Measurements from ENCODE around the gene WWOX.

WWOX gene

GRCh38 chr16:78452025-78452555 is 352.6 kb downstream of the WWOX start:
- no peaks in the 10 kb centered on the region for H3K9me3 ChIP-seq (ENCODE audit: insufficient read depth, low read length)
- no peak overlapping the region for H3K4me3 ChIP-seq (ENCODE audit: insufficient read length, low read depth)
- H3K27me3 ChIP-seq (ENCODE audit: insufficient read depth, insufficient read length): no peaks in the 10 kb centered on the region
- TF ChIP-seq YY1 (IDR thresholded peaks at IDR 0.05; ENCODE audit: insufficient read depth, insufficient read length): no peak
- no peak for TF ChIP-seq ZNF274 (IDR thresholded peaks at IDR 0.05; ENCODE audit: low read depth, low read length)
- TF ChIP-seq SUZ12 (IDR thresholded peaks at IDR 0.05; ENCODE audit: extremely low read depth, insufficient read depth, insufficient read length): no peak
- H3K36me3 ChIP-seq (ENCODE audit: insufficient read depth, insufficient read length, low read length): no peaks in the 10 kb centered on the region
- H3K4me1 ChIP-seq (ENCODE audit: insufficient read depth, insufficient read length): no peaks in the 10 kb centered on the region
- no peak overlapping the region for H3K9ac ChIP-seq (ENCODE audit: insufficient read length, low read depth)
- no peak for DNase-seq (ENCODE audit: low read depth, low spot score)

- TF ChIP-seq YY1 (IDR thresholded peaks at IDR 0.05; ENCODE audit: insufficient read depth, insufficient read length) (no peak), SUZ12 (IDR thresholded peaks at IDR 0.05; ENCODE audit: extremely low read depth, insufficient read depth, insufficient read length) (no peak), ZNF274 (IDR thresholded peaks at IDR 0.05; ENCODE audit: low read depth, low read length) (no peak)
- Histone ChIP-seq H3K27me3 (ENCODE audit: insufficient read depth, insufficient read length) (no peaks in the 10 kb centered on the region), H3K36me3 (ENCODE audit: insufficient read depth, insufficient read length, low read length) (no peaks in the 10 kb centered on the region), H3K4me3 (ENCODE audit: insufficient read length, low read depth) (no peak overlapping the region), H3K9ac (ENCODE audit: insufficient read length, low read depth) (no peak overlapping the region), H3K9me3 (ENCODE audit: insufficient read depth, low read length) (no peaks in the 10 kb centered on the region), H3K4me1 (ENCODE audit: insufficient read depth, insufficient read length) (no peaks in the 10 kb centered on the region)
- no peak for DNase-seq (ENCODE audit: low read depth, low spot score)
Measured at GRCh38 chr16:78455861-78456260, 356.4 kb downstream of the WWOX start.

GRCh38 chr16:78458588-78458987 is 359.1 kb downstream of the WWOX start:
- no peak overlapping the region for H3K9ac ChIP-seq (ENCODE audit: insufficient read length, low read depth)
- TF ChIP-seq ZNF274 (IDR thresholded peaks at IDR 0.05; ENCODE audit: low read depth, low read length): no peak
- no peak for TF ChIP-seq YY1 (IDR thresholded peaks at IDR 0.05; ENCODE audit: insufficient read depth, insufficient read length)
- TF ChIP-seq SUZ12 (IDR thresholded peaks at IDR 0.05; ENCODE audit: extremely low read depth, insufficient read depth, insufficient read length): no peak
- H3K36me3 ChIP-seq (ENCODE audit: insufficient read depth, insufficient read length, low read length): no peaks in the 10 kb centered on the region
- H3K4me1 ChIP-seq (ENCODE audit: insufficient read depth, insufficient read length): no peaks in the 10 kb centered on the region
- no peak for DNase-seq (ENCODE audit: low read depth, low spot score)
- no peaks in the 10 kb centered on the region for H3K27me3 ChIP-seq (ENCODE audit: insufficient read depth, insufficient read length)
- no peaks in the 10 kb centered on the region for H3K9me3 ChIP-seq (ENCODE audit: insufficient read depth, low read length)
- no peak overlapping the region for H3K4me3 ChIP-seq (ENCODE audit: insufficient read length, low read depth)

GRCh38 chr16:78460428-78460827 is 361.0 kb downstream of the WWOX start:
- DNase-seq (ENCODE audit: low read depth, low spot score): no peak
- Histone ChIP-seq H3K4me3 (ENCODE audit: insufficient read length, low read depth) (no peak overlapping the region), H3K9ac (ENCODE audit: insufficient read length, low read depth) (no peak overlapping the region), H3K4me1 (ENCODE audit: insufficient read depth, insufficient read length) (no peaks in the 10 kb centered on the region), H3K36me3 (ENCODE audit: insufficient read depth, insufficient read length, low read length) (no peaks in the 10 kb centered on the region), H3K27me3 (ENCODE audit: insufficient read depth, insufficient read length) (no peaks in the 10 kb centered on the region), H3K9me3 (ENCODE audit: insufficient read depth, low read length) (no peaks in the 10 kb centered on the region)
- TF ChIP-seq ZNF274 (IDR thresholded peaks at IDR 0.05; ENCODE audit: low read depth, low read length): no peak
- no peak for TF ChIP-seq YY1 (IDR thresholded peaks at IDR 0.05; ENCODE audit: insufficient read depth, insufficient read length)
- no peak for TF ChIP-seq SUZ12 (IDR thresholded peaks at IDR 0.05; ENCODE audit: extremely low read depth, insufficient read depth, insufficient read length)

GRCh38 chr16:78461087-78461486 is 361.6 kb downstream of the WWOX start:
- Histone ChIP-seq H3K36me3 (ENCODE audit: insufficient read depth, insufficient read length, low read length) (no peaks in the 10 kb centered on the region), H3K9ac (ENCODE audit: insufficient read length, low read depth) (no peak overlapping the region), H3K27me3 (ENCODE audit: insufficient read depth, insufficient read length) (no peaks in the 10 kb centered on the region), H3K9me3 (ENCODE audit: insufficient read depth, low read length) (no peaks in the 10 kb centered on the region), H3K4me3 (ENCODE audit: insufficient read length, low read depth) (no peak overlapping the region), H3K4me1 (ENCODE audit: insufficient read depth, insufficient read length) (no peaks in the 10 kb centered on the region)
- no peak for TF ChIP-seq ZNF274 (IDR thresholded peaks at IDR 0.05; ENCODE audit: low read depth, low read length)
- TF ChIP-seq SUZ12 (IDR thresholded peaks at IDR 0.05; ENCODE audit: extremely low read depth, insufficient read depth, insufficient read length): no peak
- TF ChIP-seq YY1 (IDR thresholded peaks at IDR 0.05; ENCODE audit: insufficient read depth, insufficient read length): no peak
- DNase-seq (ENCODE audit: low read depth, low spot score): no peak

- TF ChIP-seq SUZ12 (IDR thresholded peaks at IDR 0.05; ENCODE audit: extremely low read depth, insufficient read depth, insufficient read length): no peak
- no peak for DNase-seq (ENCODE audit: low read depth, low spot score)
- no peak overlapping the region for H3K9ac ChIP-seq (ENCODE audit: insufficient read length, low read depth)
Measured at GRCh38 chr16:78461496-78462287, 362.2 kb downstream of the WWOX start.

GRCh38 chr16:78462288-78463208 is 363.1 kb downstream of the WWOX start:
- no peak overlapping the region for H3K9ac ChIP-seq (ENCODE audit: insufficient read length, low read depth)
- H3K36me3 ChIP-seq (ENCODE audit: insufficient read depth, insufficient read length, low read length): no peaks in the 10 kb centered on the region
- H3K27me3 ChIP-seq (ENCODE audit: insufficient read depth, insufficient read length): no peaks in the 10 kb centered on the region
- no peaks in the 10 kb centered on the region for H3K9me3 ChIP-seq (ENCODE audit: insufficient read depth, low read length)
- H3K4me3 ChIP-seq (ENCODE audit: insufficient read length, low read depth): no peak overlapping the region
- TF ChIP-seq YY1 (IDR thresholded peaks at IDR 0.05; ENCODE audit: insufficient read depth, insufficient read length) (no peak), ZNF274 (IDR thresholded peaks at IDR 0.05; ENCODE audit: low read depth, low read length) (no peak), SUZ12 (IDR thresholded peaks at IDR 0.05; ENCODE audit: extremely low read depth, insufficient read depth, insufficient read length) (no peak)
- no peaks in the 10 kb centered on the region for H3K4me1 ChIP-seq (ENCODE audit: insufficient read depth, insufficient read length)
- no peak for DNase-seq (ENCODE audit: low read depth, low spot score)

More at GRCh38 chr16:78461496-78462287, 362.2 kb downstream of the WWOX start:
- no peaks in the 10 kb centered on the region for H3K36me3 ChIP-seq (ENCODE audit: insufficient read depth, insufficient read length, low read length)
- no peak overlapping the region for H3K4me3 ChIP-seq (ENCODE audit: insufficient read length, low read depth)
- no peaks in the 10 kb centered on the region for H3K4me1 ChIP-seq (ENCODE audit: insufficient read depth, insufficient read length)
- no peaks in the 10 kb centered on the region for H3K27me3 ChIP-seq (ENCODE audit: insufficient read depth, insufficient read length)
- no peaks in the 10 kb centered on the region for H3K9me3 ChIP-seq (ENCODE audit: insufficient read depth, low read length)

All from NT2/D1 (cell line).